ENCODE data around the gene ENC1. TPM values are rescaled to one million over a fixed set of nuclear protein-coding genes. Genes with fewer than 3 reads are reported as not detected.

Gene ENC1
- total and polyA plus RNA-seq, 2 of the 8 experiments (the other 6 are each of a cell fraction or from before 2014, with no cell fraction given) = 5.5 to 13.2 TPM

GRCh38 chr5:74628359-74628758, 12.2 kb downstream of the ENC1 start:
- no peak for FAIRE-seq
- no peak overlapping the region for H3K27ac ChIP-seq (ENCODE audit: low read depth, low read length)

More at GRCh38 chr5:74628359-74628758, 12.2 kb downstream of the ENC1 start:
- no peak overlapping the region; the same call in 1 of the 2 replicates for H2BK20ac ChIP-seq (ENCODE audit: low read length)
- H4K5ac ChIP-seq (ENCODE audit: insufficient read length, low read depth, low read length) = no peak overlapping the region
- H3K18ac ChIP-seq (ENCODE audit: extremely low read depth, low read length) = no peak overlapping the region
- no peaks in the 10 kb centered on the region for H3K36me3 ChIP-seq (ENCODE audit: control insufficient read depth in 2 of 4, insufficient read depth in 4 of 4, low read length in 3 of 4)
- H2AFZ ChIP-seq (ENCODE audit: low read length) = no peak overlapping the region
- no peaks in the 10 kb centered on the region for H3K79me2 ChIP-seq (ENCODE audit: control insufficient read depth in 1 of 2, insufficient read depth in 2 of 2, low read length in 2 of 2)
- H2AK5ac ChIP-seq (ENCODE audit: low read depth, low read length) = no peak overlapping the region; the same call in 1 of the 2 replicates
- no peaks in the 10 kb centered on the region for H3K79me1 ChIP-seq (ENCODE audit: low read depth, low read length)
- DNase-seq (ENCODE audit: low read depth in 1 of 2, low spot score in 2 of 2) = no peak
- no peaks in the 10 kb centered on the region for H3K27me3 ChIP-seq (replicated peaks in 1 of 4; ENCODE audit: control insufficient read depth in 3 of 4, extremely low read depth in 1 of 4, insufficient read depth in 3 of 4, low read length in 3 of 4)
- CTCF ChIA-PET (ENCODE audit: partially characterized antibody) = interaction anchor here (1.1 to 4.4 kb wide), 2 partner anchors 12 to 54 kb away, joined by 3 to 23 read pairs; no protein-coding TSS in a partner anchor
- H3K4me1 ChIP-seq (replicated peaks in 1 of 4; ENCODE audit: control insufficient read depth in 3 of 4, insufficient read depth in 4 of 4, low read length in 3 of 4) = peaks cover 2 to 20% (median 15%) of the 10 kb centered on the region in 4 experiments
- no peaks in the 10 kb centered on the region for H3K9me3 ChIP-seq (ENCODE audit: insufficient read depth in 2 of 2, low read depth in 1 of 2, low read length in 1 of 2)
- POLR2A ChIA-PET (ENCODE audit: partially characterized antibody) = interaction anchor here (1.9 kb wide), 1 partner anchor 12 kb away, joined by 13 read pairs; the partner anchor contains the start of gene ENC1
- H2BK5ac ChIP-seq (ENCODE audit: low read depth, low read length) = no peak overlapping the region
- H4K20me1 ChIP-seq (replicated peaks in 1 of 2; ENCODE audit: control insufficient read depth in 1 of 2, insufficient read depth in 2 of 2, low read length in 2 of 2) = no peaks in the 10 kb centered on the region
- no peak overlapping the region for H3K4ac ChIP-seq (replicated peaks; ENCODE audit: insufficient read length, low read depth, low read length)
- H3K56ac ChIP-seq (replicated peaks; ENCODE audit: insufficient read length, low read depth, low read length) = no peak overlapping the region
- H3K9ac ChIP-seq (replicated peaks in 1 of 4; ENCODE audit: extremely low read depth in 1 of 4, low read depth in 3 of 4, low read length in 3 of 4) = no peak overlapping the region
- no peak overlapping the region for H2BK120ac ChIP-seq (replicated peaks; ENCODE audit: low read depth, low read length)
- H2BK15ac ChIP-seq (ENCODE audit: low read length) = no peak overlapping the region
- no peak overlapping the region for H4K91ac ChIP-seq (replicated peaks; ENCODE audit: insufficient read length, low read length)
- H3K23ac ChIP-seq (ENCODE audit: insufficient read length) = no peak overlapping the region
- H2BK12ac ChIP-seq (ENCODE audit: low read depth, low read length) = no peak overlapping the region
- peaks cover 1% of the 10 kb centered on the region; the same call in 1 of the 2 replicates for H3K23me2 ChIP-seq (ENCODE audit: low read depth, low read length)
- no peak overlapping the region for H3K14ac ChIP-seq (ENCODE audit: insufficient read length)
- no peak overlapping the region for H3K4me2 ChIP-seq (ENCODE audit: insufficient read depth in 1 of 2, low read depth in 2 of 2, low read length in 2 of 2)
- TF ChIP-seq JUND (IDR thresholded peaks at IDR 0.05; ENCODE audit: low read length) (no peak), BRCA1 (IDR thresholded peaks at IDR 0.05; ENCODE audit: low read depth, low read length) (no peak), EZH2 (IDR thresholded peaks at IDR 0.05; ENCODE audit: low read depth, low read length, severe bottlenecking) (no peak), RBBP5 (IDR thresholded peaks at IDR 0.05; ENCODE audit: borderline replicate concordance, low read depth, low read length) (no peak), TAF1 (IDR thresholded peaks at IDR 0.05; ENCODE audit: low read depth, low read length) (no peak), SP1 (IDR thresholded peaks at IDR 0.05; ENCODE audit: low read depth, low read length) (no peak), NANOG (IDR thresholded peaks at IDR 0.05; ENCODE audit: insufficient read depth, low read depth, low read length, poor library complexity, severe bottlenecking) (no peak), ATF3 (IDR thresholded peaks at IDR 0.05; ENCODE audit: insufficient read depth, low read depth, low read length) (no peak), KDM1A (IDR thresholded peaks at IDR 0.05; ENCODE audit: borderline replicate concordance, low read length) (no peak), KDM4A (IDR thresholded peaks at IDR 0.05; ENCODE audit: low read depth, low read length, severe bottlenecking) (no peak)
- 87% methylated on average over 6 of the region's 6 CpGs; no CpG with 5 or more reads in 1 of the 2 experiments for whole genome bisulfite sequencing, 2 experiments (ENCODE audit: extremely low coverage in 1 of 2, insufficient coverage in 1 of 2, insufficient read length in 1 of 2, insufficient replicate concordance in 2 of 2, low coverage in 1 of 2, low lambda C conversion rate in 2 of 2, missing lambda C conversion rate in 1 of 2)
- H4K8ac ChIP-seq (ENCODE audit: extremely low read depth, insufficient read depth, low read length) = no peak overlapping the region
- H3K4me3 ChIP-seq (ENCODE audit: extremely low read depth in 1 of 4, insufficient read depth in 2 of 4, low read depth in 3 of 4, low read length in 4 of 4) = no peak overlapping the region
